ENCODE results near the gene TSNAX.

TSNAX gene

GRCh38 chr1:231601824-231602672 is 73.6 kb downstream of the TSNAX start:
- no peak for DNase-seq (ENCODE audit: low read depth)

- DNase-seq (ENCODE audit: low read depth), result no peak
Observed at GRCh38 chr1:231602673-231602984, 74.2 kb downstream of the TSNAX start.

GRCh38 chr1:231603598-231604275 is 75.3 kb downstream of the TSNAX start:
- no peak for DNase-seq (ENCODE audit: low read depth)

GRCh38 chr1:231604276-231604621 is 75.8 kb downstream of the TSNAX start:
- no peak for DNase-seq (ENCODE audit: low read depth)

- DNase-seq (ENCODE audit: low read depth), result no peak
Observed at GRCh38 chr1:231605149-231606100, 77.0 kb downstream of the TSNAX start.

GRCh38 chr1:231606712-231607111 is 78.2 kb downstream of the TSNAX start:
- no peak for DNase-seq (ENCODE audit: low read depth)

- no peak for DNase-seq (ENCODE audit: low read depth)
Observed at GRCh38 chr1:231610388-231610787, 81.9 kb downstream of the TSNAX start.

- DNase-seq (ENCODE audit: low read depth), result no peak
Observed at GRCh38 chr1:231611111-231611510, 82.6 kb downstream of the TSNAX start.

- no peak for DNase-seq (ENCODE audit: low read depth)
Observed at GRCh38 chr1:231611851-231612250, 83.4 kb downstream of the TSNAX start.

GRCh38 chr1:231612393-231613089 is 84.1 kb downstream of the TSNAX start:
- no peak for DNase-seq (ENCODE audit: low read depth)

- no peak for DNase-seq (ENCODE audit: low read depth)
Observed at GRCh38 chr1:231613419-231614349, 85.2 kb downstream of the TSNAX start.
